Measurements from ENCODE around the gene TMEM108. TPM values are rescaled to one million over a fixed set of nuclear protein-coding genes. Genes with fewer than 3 reads are reported as not detected.

TMEM108 gene
- total RNA-seq, 1 donor from 2014 or later: not detected

- intact Hi-C loops (cut with micrococcal nuclease): no loop called here
These were observed 292.3 kb downstream of the TMEM108 start for GRCh38 chr3:133330522-133330921.

DNA sequence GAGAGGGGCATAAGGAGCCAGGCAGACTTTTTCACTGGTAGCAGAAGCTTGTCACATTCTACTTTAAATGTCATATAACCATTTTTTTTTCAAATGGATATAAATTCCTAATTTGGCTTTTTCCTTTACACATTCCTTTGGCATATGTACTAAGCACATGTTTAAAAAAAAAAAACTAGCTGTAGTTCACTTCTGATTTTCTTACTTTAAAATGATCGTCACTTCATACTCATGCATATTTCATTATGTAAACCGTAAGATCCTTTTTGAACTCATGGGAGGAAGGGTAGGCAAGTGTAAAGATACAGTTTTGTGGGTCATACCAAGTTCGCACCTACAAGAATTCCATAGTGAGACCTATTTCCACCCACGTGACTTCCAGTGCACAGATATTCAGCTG is 316.5 kb downstream of the TMEM108 start:
- intact Hi-C loops (cut with micrococcal nuclease): no loop called here

DNA sequence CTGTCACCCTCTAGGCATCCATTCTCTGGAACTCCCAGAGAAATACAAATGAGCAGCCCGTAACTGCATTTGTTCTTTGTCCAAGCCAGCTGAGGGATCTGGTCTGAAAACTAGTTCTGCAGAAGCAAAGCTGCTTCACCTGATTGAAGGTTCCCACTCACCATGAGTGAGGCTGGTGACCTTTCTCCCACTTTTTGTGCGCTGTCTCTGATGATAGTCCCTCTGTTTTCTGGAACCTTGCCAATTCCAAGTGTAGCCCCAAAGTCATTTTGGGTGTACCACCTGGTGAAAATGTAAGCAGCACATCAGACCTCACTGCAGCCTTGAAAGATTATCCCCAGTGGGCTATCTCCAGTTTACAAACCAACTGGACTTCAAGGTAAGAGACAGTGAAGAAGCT is 322.3 kb downstream of the TMEM108 start:
- intact Hi-C loops (cut with micrococcal nuclease): no loop called here

- intact Hi-C loops (cut with micrococcal nuclease): no loop called here
These were observed 322.8 kb downstream of the TMEM108 start for GRCh38 chr3:133361011-133361410.

DNA sequence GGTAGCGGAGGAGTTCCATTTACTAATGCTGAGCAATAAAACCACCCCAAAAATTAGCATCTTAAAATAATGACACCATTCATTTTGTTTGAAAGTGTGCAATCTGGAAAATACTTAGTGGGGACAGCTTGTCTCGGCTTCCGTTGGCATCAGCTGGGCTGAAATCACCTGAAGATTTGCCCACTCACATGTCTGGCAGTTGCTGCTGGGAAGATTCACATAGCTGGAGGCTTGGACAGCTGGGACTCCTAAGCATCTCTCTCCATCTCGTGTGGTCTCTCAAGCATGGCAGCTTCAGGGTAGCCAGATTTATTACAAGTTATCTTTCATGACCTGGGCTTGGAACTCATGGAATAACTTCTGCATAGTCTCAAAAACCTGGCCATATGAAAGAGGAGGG is 323.2 kb downstream of the TMEM108 start:
- intact Hi-C loops (cut with micrococcal nuclease): no loop called here

DNA sequence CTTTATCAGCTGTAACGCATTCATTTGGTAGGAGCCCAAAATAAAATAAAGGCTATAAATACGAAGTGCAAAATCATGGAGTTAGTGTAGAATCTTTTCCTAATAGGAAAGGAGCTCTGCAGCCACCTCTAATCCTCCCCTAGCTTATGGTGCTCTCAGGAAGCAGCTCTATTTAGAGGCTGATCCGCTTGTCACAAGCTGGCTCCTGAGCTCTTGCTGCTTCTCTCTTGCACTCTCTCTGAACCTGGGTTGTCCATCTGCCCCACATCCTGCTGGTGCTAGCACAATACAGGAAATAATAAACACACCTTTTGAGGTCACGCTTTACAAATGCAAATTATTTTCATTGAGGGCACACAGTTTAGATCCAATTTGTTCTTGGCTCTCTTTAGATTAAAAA is 324.3 kb downstream of the TMEM108 start:
- intact Hi-C loops (cut with micrococcal nuclease): no loop called here

GRCh38 chr3:133364704-133365103 is 326.5 kb downstream of the TMEM108 start:
- intact Hi-C loops (cut with micrococcal nuclease): no loop called here

DNA sequence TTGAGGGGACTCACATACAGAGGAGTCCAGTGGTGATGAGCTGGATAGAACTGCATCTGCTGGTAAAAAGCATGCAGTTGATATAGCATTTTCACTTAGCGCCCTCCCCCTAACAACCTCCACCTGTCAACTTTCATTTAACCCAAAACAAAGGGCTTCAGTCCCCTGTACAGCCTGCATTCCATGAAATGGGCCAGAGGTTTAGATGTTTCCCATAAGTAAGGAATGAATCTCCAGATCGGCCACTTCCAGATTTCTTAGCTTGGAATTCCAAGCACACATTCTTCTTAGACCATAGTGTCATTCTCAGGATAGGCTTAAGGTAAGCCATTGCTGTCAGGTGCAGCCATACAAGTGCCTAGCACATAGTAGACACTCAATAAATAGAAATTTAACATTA is 328.7 kb downstream of the TMEM108 start:
- intact Hi-C loops (cut with micrococcal nuclease): no loop called here

- intact Hi-C loops (cut with micrococcal nuclease): no loop called here
These were observed 329.2 kb downstream of the TMEM108 start for GRCh38 chr3:133367403-133367802.

DNA sequence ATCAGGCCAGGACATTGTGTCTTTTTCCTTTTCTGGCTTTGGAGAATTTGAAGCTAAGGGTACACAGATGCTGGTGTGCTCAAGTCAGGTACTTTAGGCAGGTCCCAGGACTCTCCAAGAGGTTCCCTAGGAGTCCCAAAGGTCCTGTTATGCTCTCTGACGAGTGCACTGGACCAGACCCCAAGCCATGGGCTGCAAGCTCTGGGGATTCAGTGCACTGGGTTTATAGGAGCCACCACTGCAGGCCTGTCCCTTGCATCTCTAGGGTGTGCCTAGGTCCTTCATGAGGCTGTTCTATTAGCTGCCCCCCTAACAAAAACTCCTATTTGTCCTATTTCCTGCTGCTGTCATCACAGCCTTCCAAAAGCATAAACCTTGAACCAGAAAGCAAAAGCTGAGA is 329.8 kb downstream of the TMEM108 start:
- intact Hi-C loops (cut with micrococcal nuclease): no loop called here

DNA sequence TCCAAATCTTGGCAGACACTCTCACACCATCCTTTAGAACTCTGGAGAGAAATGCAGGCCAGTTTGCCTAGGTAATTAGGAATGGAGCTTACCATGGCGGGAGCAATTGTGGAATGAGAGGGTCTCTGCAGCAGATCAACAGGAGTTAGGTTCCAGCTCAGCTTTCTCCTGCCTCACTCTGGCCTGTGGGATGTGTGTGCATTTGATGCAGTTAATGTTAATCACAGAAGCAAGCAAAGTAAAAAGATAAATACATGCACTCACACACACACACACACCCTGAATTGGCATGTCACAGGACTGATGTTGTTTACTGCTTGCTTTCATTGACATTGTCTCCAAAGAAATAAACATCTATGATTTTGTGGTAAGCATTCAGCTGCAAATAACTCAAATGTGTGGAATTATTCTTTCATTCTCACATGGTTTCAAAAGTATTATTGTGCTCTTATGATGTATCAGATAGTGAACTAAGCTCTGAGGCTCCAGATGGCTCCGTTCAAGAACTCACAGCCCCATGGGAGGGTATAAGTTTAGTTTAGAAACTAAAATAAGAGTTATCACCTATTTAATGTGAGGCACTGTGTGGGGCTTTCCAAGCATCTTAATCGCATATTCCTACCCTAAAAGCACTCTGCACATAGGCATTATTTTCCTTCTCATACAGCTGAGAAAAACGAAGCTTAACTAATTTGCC is 330.3 kb downstream of the TMEM108 start:
- intact Hi-C loops (cut with micrococcal nuclease): no loop called here

DNA sequence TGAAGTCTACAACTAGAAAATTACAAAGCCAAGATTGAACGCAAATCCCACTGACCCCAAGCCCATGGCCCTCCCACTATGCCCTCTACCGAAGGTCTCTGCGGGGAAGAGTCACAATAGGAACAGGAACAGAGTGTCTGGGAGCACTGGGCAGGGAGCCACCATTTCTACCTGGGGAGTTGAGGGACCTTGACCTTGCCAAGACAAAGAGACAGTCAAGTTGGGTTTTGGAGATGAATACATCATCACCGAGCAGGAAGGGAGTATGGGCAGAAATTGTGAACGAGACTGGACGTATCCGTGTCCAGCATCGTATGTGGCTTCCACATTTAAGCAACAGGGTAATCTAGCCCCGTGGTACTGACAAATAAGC is 330.9 kb downstream of the TMEM108 start:
- intact Hi-C loops (cut with micrococcal nuclease): no loop called here

- intact Hi-C loops (cut with micrococcal nuclease): no loop called here
These were observed 333.0 kb downstream of the TMEM108 start for GRCh38 chr3:133371181-133371580.

DNA sequence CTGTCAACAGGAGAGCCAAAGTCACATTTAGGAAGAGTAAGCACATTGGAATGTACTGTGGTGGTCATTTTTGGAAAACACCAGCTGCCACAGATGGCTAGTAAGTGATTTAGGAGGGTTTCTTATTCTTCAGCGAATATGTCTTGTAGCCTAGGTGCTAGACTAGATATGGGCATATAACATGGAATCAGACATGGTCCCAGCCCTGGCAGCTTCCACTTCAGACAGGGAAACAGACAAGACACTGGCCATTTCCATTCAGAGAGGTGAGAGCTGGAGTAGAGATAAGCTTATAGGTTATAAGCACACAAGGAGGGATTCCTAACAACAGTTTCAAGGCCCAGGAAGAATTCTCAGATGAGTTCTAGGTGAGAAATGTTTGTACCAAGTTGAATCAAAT is 333.5 kb downstream of the TMEM108 start:
- intact Hi-C loops (cut with micrococcal nuclease): no loop called here

DNA sequence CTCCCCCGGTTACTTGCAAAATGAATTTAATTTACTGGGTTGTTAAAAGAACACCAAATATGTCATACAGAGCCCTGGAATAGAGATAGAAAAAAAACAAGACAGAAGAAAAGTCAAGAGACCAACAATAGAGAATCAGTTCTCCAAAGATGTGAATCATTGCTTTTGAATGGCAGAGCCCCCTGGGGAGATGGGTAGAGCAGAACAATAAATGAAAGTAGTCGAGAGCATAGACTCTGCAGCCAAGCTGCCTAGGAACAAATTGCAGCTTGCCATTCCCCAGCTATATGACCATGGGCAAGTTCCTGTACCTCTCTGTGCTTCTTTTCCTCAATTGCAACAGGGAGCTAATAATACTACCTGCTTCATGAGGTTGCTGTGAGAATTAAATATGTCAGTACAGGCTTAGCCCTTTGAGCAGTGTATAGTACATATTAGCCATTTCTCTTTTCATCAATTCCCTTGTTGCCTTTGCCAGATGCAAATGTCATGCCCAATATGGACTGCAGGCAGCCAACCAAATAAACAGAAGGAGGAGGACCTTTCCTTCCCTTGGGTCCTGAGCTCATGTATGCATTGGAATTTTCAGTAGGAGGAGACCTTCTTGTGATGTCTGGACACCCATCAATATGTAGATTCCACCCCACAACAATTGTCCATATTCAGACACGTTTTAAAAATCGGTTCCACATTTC is 336.7 kb downstream of the TMEM108 start:
- intact Hi-C loops (cut with micrococcal nuclease): no loop called here

DNA sequence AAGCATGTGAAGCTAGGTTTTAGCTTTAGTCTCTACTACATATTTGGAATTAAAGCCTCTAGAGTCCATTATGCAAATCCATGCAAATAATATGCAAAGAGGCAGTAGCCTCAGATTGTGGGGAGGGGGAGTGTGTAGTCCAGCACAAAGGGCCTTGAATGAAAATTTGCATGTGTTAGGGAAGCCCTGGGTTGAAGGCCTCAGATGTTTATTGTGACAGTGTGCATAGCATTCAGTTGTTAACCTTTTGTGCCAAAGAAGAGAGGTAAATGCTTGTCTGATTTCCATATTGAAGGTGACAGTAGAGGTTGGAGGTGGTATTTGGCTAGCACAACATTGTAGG is 337.2 kb downstream of the TMEM108 start:
- intact Hi-C loops (cut with micrococcal nuclease): no loop called here

GRCh38 chr3:133376810-133377209 is 338.6 kb downstream of the TMEM108 start:
- intact Hi-C loops (cut with micrococcal nuclease): loop anchor here (2.0 kb wide), 1 partner anchor 650 kb away; no protein-coding TSS in a partner anchor

- intact Hi-C loops (cut with micrococcal nuclease): loop anchor here (2.0 kb wide), 1 partner anchor 651 kb away; no protein-coding TSS in a partner anchor
These were observed 339.2 kb downstream of the TMEM108 start for GRCh38 chr3:133377396-133377795.

DNA sequence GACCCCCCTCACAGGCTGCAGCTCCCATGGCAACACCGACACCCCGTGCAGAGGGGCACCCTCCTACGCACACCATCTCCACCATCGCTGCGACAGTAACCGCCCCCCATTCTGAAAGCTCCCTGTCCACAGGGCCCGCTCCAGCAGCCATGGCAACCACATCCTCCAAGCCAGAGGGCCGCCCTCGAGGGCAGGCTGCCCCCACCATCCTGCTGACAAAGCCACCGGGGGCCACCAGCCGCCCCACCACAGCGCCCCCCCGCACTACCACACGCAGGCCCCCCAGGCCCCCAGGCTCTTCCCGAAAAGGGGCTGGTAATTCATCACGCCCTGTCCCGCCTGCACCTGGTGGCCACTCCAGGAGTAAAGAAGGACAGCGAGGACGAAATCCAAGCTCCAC is 341.7 kb downstream of the TMEM108 start:
- intact Hi-C loops (cut with micrococcal nuclease): no loop called here

DNA sequence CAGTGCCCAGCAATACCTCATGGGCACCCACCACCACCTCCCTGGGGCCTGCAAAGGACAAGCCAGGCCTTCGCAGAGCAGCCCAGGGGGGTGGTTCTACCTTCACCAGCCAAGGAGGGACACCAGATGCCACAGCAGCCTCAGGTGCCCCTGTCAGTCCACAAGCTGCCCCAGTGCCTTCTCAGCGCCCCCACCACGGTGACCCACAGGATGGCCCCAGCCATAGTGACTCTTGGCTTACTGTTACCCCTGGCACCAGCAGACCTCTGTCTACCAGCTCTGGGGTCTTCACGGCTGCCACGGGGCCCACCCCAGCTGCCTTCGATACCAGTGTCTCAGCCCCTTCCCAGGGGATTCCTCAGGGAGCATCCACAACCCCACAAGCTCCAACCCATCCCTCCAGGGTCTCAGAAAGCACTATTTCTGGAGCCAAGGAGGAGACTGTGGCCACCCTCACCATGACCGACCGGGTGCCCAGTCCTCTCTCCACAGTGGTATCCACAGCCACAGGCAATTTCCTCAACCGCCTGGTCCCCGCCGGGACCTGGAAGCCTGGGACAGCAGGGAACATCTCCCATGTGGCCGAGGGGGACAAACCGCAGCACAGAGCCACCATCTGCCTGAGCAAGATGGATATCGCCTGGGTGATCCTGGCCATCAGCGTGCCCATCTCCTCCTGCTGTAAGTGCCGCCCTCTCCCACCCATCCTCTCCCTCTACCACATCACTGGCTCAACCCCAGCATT is 342.5 kb downstream of the TMEM108 start:
- intact Hi-C loops (cut with micrococcal nuclease): no loop called here

DNA sequence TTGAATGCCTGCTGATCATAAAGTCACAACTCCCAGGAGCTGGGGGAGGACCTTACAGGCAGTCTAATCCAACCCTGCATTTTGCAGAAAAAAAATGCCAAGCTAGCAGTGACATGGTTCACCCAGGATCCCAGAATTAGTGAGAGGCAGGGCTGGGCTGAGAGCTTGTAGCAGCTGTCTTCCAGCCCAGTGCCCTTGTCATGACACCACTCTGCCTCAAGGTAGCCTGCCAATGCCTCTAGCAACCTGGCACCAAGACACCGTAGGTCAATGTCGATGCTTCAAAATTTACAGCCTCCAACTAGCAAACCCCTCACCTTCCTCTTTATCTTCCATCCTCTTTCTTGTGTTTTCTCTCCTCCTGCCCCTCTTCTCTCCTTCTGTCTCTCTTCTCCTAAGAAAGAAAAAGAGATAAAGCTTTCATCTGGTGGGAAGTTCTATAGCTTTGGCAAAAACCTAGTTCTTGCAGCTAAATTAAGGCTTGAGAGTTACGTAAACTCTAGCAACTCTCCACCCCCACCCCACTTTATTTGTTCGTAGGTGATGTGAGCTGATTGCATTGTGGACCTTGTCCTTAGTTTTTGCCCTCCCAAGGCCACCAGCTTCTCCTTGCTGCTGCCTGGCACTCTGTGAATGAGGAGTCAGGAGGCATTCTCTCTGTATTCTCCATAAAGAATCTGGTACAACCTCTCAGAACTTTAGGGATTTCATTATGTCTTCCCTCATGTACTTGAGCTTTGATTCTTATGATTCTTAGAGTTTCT is 343.3 kb downstream of the TMEM108 start:
- intact Hi-C loops (cut with micrococcal nuclease): no loop called here

GRCh38 chr3:133383175-133383574 is 345.0 kb downstream of the TMEM108 start:
- intact Hi-C loops (cut with micrococcal nuclease): no loop called here

Measured in T-helper 1 cell treated with Interleukin-12 subunit alpha and Interleukin-12 subunit beta and Interleukin-4 antibody, amounts not matched to agents 30 ng/mL and 1 ng/mL, for 36 hours (primary cell).